Stromal cell of bone marrow (primary cell): ENCODE results near the gene IL1RAPL1.
"Not testable (repeated sequence)": the region's sequence is repeated elsewhere in the genome, so short reads cannot be mapped to it uniquely, and the experiment has no call there.

ENCODE experiments used
- DNase-seq: peaks from one replicate; pipeline ENCODE4 v3.0.0-alpha.2; 2012; ENCODE audit warnings: low read depth

The IL1RAPL1 gene

DNA sequence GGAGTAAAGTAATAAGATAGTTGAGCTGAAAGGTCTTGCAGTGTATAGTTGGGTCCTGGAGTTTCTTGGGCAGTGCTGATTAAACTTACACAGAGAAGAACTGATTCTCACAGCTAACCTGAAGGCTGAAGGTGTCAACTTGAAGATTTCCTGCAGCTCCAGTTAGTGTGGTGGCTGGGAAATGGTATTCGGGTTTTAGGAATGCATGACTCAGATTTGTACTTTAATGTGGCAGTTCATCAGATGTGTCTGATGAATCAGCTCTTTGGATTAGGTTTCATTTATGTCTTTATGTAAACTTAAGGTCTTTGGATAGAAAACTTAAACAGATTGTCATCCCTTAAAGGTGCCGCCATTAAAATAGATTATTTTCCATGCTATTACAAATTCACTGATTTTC lies 200.0 kb downstream of the IL1RAPL1 start:
- DNase-seq, result peak; percentile 8

DNA sequence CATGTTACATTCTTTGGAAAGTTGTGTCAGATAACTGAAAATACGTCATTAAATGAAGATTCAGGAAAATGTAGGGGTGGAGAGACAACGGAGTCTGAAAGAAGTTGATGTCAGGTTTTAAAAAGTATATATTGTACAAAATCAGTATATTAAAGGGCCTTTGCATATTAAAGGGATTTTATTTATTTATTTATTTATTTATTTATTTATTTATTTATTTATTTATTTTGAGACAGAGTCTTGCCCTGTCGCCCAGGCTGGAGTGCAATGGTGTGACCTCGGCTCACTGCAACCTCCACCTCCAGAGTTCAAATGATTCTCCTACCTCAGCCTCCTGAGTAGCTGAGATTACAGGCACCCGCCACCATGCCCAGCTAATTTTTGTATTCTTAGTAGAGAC lies 213.4 kb downstream of the IL1RAPL1 start:
- DNase-seq, result not testable (repeated sequence)

DNA sequence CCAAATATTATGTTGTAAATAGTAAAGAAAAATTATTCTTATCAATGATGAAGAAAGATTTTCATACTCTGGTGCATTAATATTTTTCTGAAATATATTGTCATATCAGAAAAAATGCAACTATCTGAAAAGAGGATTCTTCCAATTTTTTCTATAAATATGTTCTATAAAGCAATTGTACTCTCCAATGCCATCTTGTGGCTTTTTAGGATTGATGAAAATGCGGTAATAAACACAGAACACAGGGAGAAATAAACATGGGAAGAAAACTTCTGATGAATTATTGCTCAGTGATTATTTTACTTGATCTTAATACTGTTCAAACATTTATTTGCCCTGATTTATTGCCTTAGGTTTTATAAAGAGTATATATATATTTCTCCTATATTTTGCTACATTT lies 215.4 kb downstream of the IL1RAPL1 start:
- no peak for DNase-seq

DNA sequence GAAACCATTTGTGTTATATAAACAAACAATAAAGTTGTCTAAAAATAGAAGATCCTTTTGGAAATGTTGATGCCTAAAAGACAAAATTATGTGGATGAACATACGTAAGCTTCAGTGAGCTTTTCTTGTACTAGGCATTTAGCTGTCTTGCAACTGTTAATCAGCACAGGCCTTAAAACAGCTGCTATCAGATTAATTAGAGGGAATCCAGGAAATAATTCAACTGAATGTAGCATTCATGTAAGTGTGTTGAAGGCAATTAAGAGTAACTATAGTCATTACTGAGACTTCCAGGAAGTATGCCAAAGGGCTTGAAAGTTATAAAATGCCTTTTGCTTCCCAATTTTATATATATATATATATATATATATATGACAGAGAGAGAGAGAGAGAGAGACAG lies 248.7 kb downstream of the IL1RAPL1 start:
- no peak for DNase-seq

DNA sequence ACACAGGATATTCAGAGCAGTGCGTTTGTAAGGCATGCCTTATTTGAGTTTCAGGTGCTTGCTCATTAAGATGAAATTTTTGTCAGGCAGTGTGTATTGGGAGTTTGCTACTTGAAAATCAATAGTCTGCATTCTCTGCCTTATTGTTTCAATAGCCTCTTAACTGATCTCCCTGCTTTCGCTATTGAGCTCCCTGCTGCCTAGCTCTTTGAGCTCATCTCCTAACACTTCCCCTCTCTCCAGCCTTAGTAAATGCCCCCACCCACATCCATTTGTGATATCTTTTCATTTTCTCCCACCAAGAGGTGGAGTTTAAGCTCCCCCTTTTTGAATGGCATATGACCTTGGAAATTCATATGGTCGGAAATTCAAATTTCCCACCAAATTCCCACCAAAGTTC lies 256.6 kb downstream of the IL1RAPL1 start:
- no peak for DNase-seq

DNA sequence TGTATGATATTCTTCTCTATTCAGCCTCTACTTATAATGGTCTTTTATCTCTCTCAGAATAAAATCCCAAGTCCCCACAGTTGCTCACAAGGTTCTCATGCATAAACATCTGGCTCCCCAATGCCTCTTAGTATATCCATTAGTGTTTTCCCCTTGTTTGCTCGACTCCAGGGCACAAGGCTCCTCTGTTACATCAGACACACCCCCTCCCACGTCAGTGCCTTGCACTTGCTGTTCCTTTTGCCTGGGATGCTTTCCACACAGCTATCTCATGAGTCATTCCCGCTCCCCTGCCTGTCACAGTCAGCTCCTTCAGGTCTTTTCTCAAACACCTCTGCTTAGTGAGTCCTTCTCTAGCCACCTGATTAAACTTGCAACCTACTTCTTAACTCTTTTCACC lies 260.2 kb downstream of the IL1RAPL1 start:
- DNase-seq, result no peak

DNA sequence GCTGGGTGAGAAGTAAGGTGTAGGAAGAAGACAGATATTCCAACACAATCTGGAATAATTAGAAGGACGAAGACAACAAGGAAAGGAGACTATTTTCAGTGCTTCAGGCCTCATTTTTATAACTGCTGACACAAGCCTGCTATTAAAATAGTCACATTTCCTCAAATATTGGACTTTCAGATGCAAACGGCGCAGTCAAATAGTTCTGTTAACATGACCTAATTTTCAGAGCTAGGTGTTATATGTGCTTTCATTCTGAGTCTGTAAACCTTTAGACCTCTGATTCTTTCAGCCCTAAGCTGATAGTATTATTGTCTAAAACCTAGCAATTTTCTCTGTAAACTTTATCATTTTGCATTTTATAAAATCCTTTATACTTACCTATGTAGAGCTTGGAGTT lies 261.5 kb downstream of the IL1RAPL1 start:
- no peak for DNase-seq

DNA sequence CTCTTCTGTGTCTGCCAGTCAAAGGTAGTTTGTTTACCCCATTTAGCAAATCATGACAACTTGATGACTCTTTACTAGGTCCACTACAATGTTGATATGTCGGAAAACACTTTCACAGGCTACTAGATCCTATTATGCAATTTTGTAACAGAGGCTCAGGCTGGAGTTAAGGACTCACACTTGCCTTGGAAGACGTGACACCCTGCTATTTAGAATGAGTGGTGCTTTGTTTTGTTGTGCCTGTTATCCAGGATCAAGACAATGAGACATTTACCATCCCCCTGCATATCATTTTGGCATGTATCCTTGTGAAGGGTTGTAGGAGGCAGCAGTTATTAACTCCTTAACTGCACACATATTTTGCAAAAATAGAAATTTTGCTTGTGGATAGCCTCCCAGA lies 263.7 kb downstream of the IL1RAPL1 start:
- no peak for DNase-seq

DNA sequence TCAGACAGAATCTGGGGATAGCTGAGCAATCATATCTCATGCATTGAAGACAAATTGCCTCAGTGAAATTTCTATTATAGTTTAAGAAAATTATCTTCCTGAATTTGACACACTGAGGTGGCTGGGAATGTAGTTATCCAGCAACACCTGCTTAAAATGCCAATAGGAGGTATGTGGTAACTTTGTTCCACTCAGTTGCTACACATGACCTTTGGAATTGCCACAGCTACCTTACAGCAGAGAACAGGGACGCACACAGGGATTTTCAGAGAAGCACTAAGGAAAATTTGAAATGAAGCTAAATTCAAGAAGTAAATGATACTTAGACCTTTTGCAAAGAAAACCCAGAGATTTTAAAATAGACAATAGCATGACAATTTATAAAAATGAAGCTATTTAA lies 264.6 kb downstream of the IL1RAPL1 start:
- no peak for DNase-seq

DNA sequence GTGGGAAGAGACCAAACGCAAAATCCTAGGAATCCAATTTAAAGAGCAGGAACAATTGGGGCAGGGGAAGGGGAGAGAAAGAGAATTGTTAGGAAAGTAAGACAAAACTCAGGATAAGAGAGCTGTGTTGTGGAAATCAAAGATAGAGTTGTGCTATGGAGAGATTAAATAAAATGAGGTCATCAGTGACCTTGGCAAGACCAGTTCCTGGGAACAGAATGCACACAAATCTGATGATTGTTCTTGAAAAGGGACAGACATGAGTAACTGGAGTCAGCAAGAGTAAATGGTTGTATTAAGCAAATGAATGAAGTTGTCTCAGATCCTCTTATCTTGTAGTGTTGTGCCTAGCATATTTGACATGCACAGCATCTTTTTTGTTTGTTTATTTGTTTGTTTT lies 267.4 kb downstream of the IL1RAPL1 start:
- no peak for DNase-seq

DNA sequence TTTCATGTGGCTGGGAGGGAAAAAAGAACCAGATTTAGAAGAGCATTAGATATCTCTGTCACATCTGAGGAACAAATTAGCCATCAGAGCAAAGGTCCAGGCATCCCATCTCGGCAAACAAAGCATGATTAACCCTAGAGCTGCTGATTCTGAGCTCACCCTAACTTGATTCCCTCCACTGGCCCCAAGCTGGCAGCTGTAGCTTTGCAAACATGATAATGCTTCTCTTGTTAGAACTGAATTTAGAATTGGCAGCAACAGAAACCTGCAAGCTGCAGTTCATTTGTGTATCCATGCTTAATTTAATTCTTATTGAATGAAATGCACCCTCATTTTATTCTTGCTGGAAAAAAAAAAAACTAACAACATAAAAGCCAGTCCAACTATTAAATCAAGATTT lies 289.2 kb downstream of the IL1RAPL1 start:
- DNase-seq, result no peak

DNA sequence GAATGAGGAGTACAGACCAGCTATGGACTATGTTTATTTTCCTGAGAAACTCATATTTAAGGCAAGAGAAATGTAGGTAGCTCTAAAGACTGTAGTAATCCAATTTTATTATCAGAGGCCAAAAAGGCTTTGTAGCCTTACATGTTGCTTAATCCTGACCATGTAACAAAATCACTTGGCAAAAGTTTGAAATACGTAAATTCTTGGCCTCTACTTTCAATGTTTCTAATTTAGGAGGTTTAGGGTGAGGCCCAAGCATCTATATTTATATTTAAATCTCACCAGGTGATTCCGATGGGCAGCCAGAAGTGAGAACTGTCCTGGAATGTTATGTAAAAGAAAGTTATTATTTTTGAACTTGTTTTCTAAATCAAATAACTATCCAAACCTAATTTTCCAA lies 289.7 kb downstream of the IL1RAPL1 start:
- no peak for DNase-seq

DNA sequence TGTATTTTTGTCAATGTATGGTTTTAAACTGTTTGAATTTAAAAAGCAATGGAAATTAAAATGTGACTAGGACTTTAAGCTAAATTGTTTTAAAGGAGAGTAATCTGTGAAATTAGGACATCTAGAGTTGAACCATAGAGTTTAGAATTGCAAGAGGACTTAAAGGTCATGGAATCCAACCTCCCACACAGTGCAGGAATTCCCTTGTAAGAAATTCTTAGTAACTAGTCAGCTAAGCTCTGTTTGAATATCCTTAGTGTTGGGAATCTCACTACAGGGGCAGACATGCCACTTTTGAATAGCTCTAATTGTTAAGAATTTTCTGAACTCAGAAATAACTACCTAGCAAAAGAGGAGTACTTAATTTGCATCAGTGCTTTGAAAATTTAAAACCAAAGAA lies 292.9 kb downstream of the IL1RAPL1 start:
- DNase-seq, result no peak

DNA sequence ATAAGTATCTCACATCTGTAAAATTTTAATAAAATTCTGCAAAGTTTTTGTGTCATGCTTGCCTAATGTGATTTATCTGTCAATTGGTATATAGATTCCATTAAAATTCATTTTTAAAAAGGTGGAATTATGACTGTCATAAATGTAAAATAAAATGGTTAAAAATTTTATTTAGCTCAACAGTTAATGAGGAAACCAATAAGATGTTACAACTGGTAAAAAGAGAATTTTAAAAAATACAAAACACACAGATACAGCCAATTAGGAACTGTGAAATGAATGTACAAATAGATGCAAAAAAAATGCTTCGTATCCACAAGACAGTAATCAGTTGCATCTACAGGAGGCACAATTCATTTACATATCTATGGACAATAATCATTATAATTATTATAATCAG lies 297.6 kb downstream of the IL1RAPL1 start:
- DNase-seq, result no peak

DNA sequence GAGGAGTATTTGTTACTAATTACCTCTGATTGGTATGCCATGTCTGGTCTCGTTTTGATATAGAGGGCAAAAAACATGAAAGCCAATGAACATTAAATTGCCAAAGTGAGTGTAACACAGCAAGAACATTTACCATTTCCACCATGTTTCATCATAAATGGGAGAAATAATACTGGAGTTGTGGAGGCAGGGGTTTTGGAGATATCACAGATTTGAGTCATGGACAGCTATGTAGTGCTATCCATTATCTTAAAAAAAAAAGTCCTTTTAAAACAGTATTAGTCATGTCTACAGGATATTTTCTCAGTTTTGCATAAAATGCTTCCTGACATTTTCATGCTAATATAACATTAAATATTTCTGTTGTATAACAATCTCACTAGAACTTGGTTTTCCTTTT lies 301.2 kb downstream of the IL1RAPL1 start:
- DNase-seq, result no peak

DNA sequence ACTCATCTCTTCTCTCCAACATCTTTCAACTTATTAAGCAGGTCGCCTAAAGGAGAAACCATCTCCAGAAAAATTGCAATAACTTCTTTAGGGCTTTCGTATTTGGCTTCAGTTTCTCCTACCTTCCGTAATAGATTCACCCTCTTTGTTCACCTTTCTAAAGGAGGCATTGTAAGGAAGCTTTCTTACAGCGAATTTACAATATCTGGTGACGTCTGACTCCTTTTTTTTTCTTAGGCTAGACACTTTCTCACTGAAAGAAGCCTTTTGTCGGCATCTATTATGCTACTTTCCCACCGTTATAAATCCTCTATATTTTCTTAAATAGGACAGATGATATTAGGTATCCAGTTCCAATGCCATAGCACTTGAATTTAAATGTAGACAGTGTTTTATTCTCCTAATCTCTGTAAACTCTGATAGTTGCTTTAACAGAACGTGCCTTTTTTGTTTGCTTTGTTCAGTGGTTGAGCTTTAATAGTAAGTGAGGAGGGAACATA lies 302.4 kb downstream of the IL1RAPL1 start:
- DNase-seq, result no peak

DNA sequence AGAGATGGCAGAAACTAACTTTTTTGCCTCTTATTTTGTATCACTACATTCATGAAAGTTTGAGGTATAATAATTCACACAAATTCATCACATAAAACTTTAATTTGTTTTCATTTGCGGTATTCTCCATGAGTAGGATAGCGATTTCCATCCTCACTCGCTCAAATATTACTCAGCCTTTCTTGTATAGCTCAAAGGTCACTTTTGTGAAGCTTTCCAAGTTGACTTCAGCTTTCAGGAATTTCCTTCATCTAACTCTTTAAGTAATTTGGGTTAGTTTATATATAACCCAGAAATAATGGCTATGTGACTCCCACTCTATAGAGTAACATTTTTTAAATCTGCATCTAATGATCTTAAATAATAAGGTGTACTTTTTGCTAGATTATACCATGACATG lies 314.4 kb downstream of the IL1RAPL1 start:
- DNase-seq, result no peak

DNA sequence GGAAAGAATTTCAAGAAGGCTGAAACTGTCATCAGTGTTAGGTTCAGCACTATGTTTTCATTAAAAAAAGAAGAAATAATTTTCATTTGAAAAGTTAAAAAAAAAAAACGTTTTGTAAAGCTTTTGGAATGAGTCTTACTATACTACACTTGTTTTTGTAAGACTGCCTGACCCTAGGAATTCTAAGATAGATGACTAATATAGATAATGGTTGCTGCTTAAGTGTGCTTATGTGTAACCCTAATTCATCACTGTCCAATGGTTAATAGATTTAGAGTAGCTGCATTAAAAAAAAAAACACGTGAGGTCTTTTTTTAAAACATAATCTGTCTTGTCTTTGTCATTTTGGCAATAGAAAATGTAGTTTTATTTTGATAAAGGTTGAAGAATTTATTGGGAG lies 323.2 kb downstream of the IL1RAPL1 start:
- peak; percentile 1 for DNase-seq

DNA sequence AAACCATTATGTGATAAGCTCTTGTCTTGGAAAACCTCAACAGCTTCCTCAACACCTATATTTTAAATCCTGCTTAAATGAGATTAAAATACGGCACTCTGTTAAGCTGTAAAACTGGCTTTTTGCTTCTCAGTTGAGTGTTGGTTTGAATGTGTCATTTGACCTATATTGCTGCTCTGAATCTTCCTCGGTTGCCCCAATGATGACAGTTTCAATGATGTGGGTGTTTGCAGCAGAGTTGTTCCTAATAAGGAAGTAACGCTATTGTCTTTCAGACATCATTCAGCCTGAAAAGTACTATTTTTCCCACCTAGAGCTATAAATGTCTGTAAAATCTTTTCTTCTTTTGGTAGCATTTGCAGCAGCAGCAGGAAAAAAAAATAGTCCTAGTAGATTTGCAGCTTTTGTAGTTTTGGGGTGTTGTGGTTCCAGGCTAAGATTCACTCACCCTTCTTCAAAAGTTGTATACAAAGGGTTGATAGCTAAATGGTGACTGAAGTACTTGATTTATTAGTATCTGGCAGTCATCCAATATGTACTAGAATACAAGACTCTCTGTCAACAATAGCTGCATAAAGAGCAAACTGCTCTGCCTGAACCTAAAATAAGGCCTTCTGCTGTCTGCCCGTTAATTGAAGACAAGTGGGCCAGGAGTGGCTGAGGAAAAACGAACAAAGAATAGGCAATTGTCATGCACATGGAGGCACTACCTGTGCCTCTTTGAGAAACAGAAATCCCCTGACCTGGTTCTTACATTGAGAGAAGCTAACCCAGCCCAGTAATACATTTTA lies 333.1 kb downstream of the IL1RAPL1 start:
- DNase-seq, result no peak

DNA sequence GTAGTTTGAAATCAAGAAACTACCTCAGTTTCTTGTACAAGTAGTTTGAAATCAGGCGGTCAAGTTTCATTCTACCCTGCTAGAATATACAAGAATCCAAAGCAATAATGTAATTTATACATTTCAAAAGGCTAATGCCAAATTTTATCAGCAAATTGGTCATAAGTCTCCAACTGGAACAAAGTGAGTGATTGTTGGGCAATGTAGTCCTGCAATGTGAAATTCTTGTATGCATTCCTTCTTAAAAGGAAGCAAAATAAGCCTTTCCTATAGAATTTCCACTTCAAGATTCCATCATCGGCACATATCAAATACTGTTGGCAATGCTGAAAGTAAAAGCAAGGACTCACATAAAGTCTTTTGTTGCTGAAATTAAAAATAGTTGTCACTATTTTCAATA lies 334.9 kb downstream of the IL1RAPL1 start:
- no peak for DNase-seq

DNA sequence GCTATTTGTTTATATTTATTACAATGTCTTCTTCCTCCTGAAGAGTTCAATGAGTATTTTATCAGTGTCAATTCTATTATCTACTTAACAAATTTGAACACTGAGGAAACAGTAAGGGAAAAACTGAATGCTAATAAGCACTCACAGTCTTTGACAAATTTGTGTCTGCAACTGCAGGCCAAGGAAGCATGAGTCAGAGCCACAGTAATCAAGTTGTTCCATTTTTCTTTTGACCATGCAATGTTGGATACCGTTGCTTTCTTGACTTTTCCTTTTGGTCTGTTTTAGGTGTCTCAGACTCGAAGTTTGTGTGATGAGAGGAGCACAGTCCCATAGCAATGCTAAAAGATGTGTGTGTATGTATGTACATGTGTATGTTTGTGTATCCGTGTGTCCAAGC lies 359.6 kb downstream of the IL1RAPL1 start:
- DNase-seq, result no peak

DNA sequence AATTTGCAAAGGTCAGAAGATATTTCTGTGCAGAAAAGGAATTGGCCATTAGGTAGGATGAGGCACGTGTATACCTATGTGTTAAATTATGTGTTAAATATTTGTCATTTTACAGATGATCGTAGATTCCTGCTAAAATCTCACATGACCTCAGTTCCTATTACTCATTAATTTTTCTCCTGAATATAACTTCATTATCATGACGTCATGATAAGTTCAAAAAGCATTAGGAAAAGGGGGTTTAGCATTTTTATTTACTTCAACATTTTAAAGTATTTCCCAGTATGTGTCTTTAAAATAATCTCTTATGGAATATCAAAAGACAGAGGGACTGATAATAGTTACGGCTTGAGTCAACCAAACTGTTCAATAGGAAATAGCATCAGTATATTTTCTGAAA lies 372.8 kb downstream of the IL1RAPL1 start:
- DNase-seq, result no peak

DNA sequence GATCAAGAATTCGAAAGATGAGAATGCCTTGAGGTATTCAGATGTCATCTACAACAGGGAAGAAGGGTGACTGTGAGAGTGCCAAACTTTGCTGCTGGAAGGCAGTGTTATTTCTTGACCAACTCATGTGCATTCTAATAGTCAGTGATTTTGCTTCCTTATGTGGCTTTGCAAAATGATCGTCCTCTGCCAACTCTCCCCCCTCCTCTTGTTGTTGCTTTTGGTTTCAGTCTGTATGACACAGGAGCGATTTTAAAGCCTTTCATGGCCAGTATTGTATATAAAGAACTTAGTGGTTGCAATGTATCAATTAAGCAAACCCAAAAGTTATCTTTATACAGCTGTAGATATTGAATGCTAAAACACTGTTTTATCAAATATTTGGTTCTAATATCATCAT lies 379.1 kb downstream of the IL1RAPL1 start:
- DNase-seq, result no peak

DNA sequence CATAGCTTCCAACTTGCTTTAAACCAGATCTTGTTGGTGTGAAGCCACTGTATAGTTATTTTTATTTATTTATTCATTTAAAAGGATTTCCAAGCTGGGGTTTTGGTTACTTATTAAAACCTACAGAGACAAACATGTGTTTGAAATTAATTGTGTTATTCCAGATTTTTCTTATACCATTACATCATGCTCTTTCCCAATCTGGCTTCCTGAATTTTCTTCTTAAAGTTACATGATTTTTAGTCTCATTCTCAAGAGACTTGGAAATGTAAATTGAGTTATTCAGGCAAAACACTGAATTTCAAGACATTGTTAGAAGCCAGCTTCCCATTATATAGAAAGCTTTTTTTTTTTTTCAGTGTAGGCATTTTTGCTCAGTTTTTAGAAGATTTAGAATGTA lies 381.9 kb downstream of the IL1RAPL1 start:
- no peak for DNase-seq
